Ishikawa (cell line): ENCODE results near the gene PPP1R9A.

Source experiments
- CEBPB ChIP-seq: IDR thresholded peaks from 2 replicates; pipeline ENCODE4 v1.6.1; 2012
- CREB1 ChIP-seq: IDR thresholded peaks from 2 replicates; pipeline ENCODE4 v1.6.1; 2012; ENCODE audit warnings: low read depth
- EGR1 ChIP-seq: IDR thresholded peaks from 2 replicates; pipeline ENCODE4 v1.6.1; 2012
- EP300 ChIP-seq: IDR thresholded peaks from 2 replicates; pipeline ENCODE4 v1.6.1; 2012; ENCODE audit warnings: borderline replicate concordance
- FOXM1 ChIP-seq: IDR thresholded peaks from 2 replicates; pipeline ENCODE4 v1.6.1; 2012; ENCODE audit warnings: low read depth, borderline replicate concordance
- NFIC ChIP-seq: IDR thresholded peaks from 2 replicates; pipeline ENCODE4 v1.6.1; 2012
- RAD21 ChIP-seq: IDR thresholded peaks from 2 replicates; pipeline ENCODE4 v1.6.1; 2012; ENCODE audit warnings: low read depth
- TAF1 ChIP-seq: IDR thresholded peaks from 2 replicates; pipeline ENCODE4 v1.6.1; 2012; ENCODE audit warnings: low read depth, mild to moderate bottlenecking
- TCF12 ChIP-seq: IDR thresholded peaks from 2 replicates; pipeline ENCODE4 v1.6.1; 2012; ENCODE audit warnings: low read depth
- TEAD4 ChIP-seq: IDR thresholded peaks from 2 replicates; pipeline ENCODE4 v1.6.1; 2012
- YY1 ChIP-seq: IDR thresholded peaks from 2 replicates; pipeline ENCODE4 v1.6.1; 2012; ENCODE audit warnings: low read depth
- ZBTB7A ChIP-seq: IDR thresholded peaks from 2 replicates; pipeline ENCODE4 v1.6.1; 2012; ENCODE audit warnings: low read depth
- TF ChIP-seq, protein P1 (sequence below): IDR thresholded peaks from 2 replicates; pipeline ENCODE4 v1.6.1; 2012; ENCODE audit warnings: low read depth, mild to moderate bottlenecking
- TF ChIP-seq, protein P2 (sequence below): IDR thresholded peaks from 2 replicates; pipeline ENCODE4 v1.6.1; 2012
- TF ChIP-seq, protein P3 (sequence below): IDR thresholded peaks from 2 replicates; pipeline ENCODE4 v1.6.1; 2012

Gene PPP1R9A

DNA sequence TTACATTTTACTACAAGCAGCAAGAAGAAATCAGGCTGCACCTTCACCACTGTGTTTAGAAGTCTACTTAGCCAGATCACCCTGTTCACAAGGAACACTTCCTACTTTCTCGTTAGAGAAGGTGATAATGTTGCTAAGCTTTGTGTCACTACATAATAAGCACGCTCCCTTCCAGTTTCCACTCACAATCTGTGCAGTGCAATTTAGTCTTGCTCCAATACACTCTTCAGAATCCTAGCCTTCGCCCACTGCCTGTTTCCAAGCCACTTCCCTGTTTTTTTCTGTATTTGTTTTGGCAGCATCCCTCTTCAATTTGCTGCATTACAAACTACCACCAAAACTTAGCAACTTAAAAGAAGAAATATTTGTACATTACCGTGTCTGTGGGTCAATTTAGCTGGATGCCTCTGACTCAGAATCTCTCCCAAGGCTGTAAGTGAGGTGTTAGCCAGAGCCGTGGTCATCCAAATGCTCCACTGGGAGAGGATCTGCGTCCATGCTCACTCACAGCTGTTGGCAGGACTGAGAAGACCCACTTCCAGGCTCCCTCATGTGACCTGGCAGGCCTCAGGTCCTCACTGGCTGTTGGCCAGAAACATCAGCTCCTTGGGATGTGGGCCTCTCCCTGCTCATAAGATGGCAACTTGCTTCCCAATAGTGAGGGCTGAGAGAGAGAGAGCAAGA is 306.6 kb downstream of the PPP1R9A start:
- no peak for TF ChIP-seq TAF1
- TF ChIP-seq CREB1, result no peak
- TF ChIP-seq, protein P1, sequence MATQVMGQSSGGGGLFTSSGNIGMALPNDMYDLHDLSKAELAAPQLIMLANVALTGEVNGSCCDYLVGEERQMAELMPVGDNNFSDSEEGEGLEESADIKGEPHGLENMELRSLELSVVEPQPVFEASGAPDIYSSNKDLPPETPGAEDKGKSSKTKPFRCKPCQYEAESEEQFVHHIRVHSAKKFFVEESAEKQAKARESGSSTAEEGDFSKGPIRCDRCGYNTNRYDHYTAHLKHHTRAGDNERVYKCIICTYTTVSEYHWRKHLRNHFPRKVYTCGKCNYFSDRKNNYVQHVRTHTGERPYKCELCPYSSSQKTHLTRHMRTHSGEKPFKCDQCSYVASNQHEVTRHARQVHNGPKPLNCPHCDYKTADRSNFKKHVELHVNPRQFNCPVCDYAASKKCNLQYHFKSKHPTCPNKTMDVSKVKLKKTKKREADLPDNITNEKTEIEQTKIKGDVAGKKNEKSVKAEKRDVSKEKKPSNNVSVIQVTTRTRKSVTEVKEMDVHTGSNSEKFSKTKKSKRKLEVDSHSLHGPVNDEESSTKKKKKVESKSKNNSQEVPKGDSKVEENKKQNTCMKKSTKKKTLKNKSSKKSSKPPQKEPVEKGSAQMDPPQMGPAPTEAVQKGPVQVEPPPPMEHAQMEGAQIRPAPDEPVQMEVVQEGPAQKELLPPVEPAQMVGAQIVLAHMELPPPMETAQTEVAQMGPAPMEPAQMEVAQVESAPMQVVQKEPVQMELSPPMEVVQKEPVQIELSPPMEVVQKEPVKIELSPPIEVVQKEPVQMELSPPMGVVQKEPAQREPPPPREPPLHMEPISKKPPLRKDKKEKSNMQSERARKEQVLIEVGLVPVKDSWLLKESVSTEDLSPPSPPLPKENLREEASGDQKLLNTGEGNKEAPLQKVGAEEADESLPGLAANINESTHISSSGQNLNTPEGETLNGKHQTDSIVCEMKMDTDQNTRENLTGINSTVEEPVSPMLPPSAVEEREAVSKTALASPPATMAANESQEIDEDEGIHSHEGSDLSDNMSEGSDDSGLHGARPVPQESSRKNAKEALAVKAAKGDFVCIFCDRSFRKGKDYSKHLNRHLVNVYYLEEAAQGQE, result no peak
- TF ChIP-seq, protein P2, sequence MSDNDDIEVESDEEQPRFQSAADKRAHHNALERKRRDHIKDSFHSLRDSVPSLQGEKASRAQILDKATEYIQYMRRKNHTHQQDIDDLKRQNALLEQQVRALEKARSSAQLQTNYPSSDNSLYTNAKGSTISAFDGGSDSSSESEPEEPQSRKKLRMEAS, result no peak
- no peak for TF ChIP-seq CEBPB
- no peak for TF ChIP-seq YY1
- TF ChIP-seq FOXM1, result no peak
- TF ChIP-seq TEAD4, result no peak
- no peak for TF ChIP-seq EGR1
- no peak for TF ChIP-seq RAD21
- TF ChIP-seq, protein P3, sequence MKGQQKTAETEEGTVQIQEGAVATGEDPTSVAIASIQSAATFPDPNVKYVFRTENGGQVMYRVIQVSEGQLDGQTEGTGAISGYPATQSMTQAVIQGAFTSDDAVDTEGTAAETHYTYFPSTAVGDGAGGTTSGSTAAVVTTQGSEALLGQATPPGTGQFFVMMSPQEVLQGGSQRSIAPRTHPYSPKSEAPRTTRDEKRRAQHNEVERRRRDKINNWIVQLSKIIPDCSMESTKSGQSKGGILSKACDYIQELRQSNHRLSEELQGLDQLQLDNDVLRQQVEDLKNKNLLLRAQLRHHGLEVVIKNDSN, result no peak
- no peak for TF ChIP-seq EP300
- no peak for TF ChIP-seq NFIC
- no peak for TF ChIP-seq ZBTB7A
- TF ChIP-seq TCF12, result no peak

DNA sequence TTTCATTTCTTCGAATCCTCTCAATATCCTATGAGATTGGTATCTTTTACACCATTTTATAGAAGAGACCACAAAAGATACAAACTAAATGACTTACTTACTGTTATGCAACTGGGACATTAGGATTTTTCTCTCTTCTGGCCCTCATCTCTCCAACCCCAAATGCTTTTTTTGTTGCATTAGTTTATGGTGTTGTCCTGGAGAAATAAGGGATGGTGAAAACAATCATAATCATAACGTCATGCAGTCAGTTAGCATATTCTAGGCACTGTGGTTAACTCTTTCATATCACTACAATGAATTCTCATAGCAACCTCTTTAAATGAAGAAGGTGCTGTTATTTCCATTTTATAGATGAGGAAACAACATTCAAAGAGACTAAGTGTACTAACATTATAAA is 312.3 kb downstream of the PPP1R9A start:
- TF ChIP-seq, protein P1, result no peak
- TF ChIP-seq YY1 (no peak), EGR1 (no peak), CEBPB (no peak), NFIC (no peak), TCF12 (no peak), TEAD4 (no peak), FOXM1 (no peak), ZBTB7A (no peak), EP300 (no peak), CREB1 (no peak), TAF1 (no peak), RAD21 (no peak)
- TF ChIP-seq, protein P3, result no peak
- TF ChIP-seq, protein P2, result no peak

DNA sequence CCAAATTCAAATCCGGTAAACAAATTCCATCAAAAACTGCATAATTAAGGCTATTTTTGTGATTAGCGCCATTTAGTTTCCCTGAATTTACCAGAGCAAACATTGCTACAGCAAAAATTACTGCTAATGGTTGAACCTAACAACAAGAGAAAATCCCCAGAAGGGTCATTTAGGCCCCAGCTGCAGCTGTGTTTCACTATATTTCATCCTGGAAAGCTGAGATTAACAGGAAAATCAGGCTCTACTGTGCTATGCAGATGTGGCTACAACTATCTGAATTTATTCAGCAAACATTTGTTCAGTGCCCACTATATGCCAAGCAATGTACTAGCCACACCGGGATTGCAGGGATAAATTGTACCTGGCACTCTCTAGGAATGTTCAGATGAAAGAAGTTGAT is 312.9 kb downstream of the PPP1R9A start:
- TF ChIP-seq RAD21 (no peak), TEAD4 (no peak), CREB1 (no peak), ZBTB7A (no peak), YY1 (no peak), EP300 (no peak), CEBPB (no peak), NFIC (no peak), TAF1 (no peak), FOXM1 (no peak), TCF12 (no peak), EGR1 (no peak)
- TF ChIP-seq, protein P1, result no peak
- TF ChIP-seq, protein P3, result no peak
- TF ChIP-seq, protein P2, result no peak
